HG02852 (cell line): Measurements from ENCODE around the gene LAPTM5.

Source experiments
- ATAC-seq: cut with Tn5 transposase; IDR thresholded peaks from one replicate; pipeline ENCODE4 v1.9.1; 2021; ENCODE audit warnings: mild to moderate bottlenecking, moderate library complexity; ENCODE audit not compliant: unreplicated experiment

The LAPTM5 gene

DNA sequence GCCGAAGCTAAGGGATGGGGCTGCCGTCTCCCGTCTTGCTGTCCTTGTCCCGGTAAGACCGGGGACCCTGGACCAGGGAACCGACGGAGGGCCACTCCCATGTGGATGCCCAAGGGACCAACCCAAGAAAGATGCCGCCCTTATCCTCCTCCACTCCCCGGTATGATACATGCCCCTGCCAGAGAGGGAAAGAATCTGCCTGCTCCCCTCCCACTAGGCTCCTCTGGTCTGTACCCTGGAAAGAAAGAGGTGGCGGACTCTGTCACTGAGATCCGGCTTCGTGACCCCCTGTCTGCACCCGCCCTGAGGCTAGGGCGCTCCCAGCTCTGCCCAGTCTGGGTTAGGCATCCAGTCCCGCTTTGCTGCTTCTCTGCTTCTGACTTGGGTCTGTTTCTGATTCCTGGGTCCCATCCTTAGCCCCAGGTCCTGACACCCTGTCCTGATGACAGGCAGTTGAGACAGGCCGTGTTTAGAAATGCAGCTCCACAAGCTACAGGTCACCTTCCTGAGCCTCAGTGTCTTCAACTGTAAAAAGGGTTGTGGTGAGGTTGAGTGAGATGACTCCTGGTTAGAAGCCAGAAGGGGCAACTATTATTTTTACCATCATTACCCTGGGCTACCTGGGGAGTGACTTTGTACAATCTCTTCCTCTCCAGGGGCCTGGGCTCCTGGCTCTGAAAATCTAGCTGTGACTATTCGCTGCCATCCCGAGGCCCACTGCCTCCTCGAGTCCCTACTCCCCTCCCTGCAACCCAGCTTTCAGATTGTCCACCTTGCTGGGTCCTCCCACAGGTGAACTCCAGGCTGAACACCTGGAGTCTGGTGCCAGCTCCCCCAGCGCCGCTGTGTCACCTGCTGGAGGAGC is 37.9 kb downstream of the LAPTM5 start:
- ATAC-seq = no peak

- peak; percentile 57 for ATAC-seq
Measured at GRCh38 chr1:30718636-30719405, 38.8 kb downstream of the LAPTM5 start.

DNA sequence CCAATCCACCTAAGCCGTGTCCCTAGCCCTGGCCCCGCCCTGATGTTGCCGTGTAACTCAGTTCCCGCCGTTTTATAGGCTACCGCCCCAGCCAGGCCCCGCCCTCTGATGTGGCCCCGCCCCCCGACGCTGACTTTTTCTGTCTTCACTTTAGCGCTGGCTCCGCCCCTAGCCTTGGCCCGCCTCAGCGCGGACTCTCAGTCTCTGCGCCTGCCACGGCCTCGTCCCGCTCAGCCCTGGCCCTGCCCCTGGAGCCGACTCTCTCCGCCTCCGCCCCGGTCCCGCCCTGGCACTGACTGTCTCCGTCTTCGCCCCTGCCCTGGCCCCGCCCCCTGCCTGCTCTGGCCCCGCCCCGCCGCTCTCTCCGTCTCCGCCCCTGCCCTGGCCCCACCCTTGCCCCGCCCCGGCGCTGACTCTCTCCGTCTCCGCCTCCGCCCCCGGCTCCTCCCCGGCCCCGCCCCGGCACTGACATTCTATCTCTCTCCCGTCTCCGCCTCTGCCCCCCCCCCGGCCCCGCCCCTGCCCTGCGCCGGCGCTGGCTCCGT is 39.4 kb downstream of the LAPTM5 start:
- ATAC-seq = peak; percentile 84

- ATAC-seq = no peak
Measured at GRCh38 chr1:30716646-30717045, 40.9 kb downstream of the LAPTM5 start.

DNA sequence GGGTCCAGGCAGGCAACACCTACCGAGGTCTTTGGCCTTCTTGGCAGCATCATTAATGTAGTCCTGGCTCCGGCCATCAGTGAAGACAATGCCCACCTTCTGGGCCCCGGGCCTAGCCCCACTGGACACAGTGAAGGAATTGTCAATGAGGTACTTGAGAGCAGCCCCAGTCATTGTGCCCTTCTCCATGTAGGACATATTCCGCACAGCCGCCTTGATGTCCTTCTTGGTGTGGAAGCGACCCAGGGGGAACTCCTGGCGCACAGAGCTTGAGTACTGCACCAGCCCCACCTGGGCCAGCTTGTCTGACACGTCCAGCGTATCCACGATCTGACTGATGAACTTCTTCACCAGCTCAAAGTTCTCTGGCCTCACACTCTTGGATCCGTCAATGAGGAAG is 41.7 kb downstream of the LAPTM5 start:
- no peak for ATAC-seq

- no peak for ATAC-seq
Measured at GRCh38 chr1:30715216-30715615, 42.4 kb downstream of the LAPTM5 start.

GRCh38 chr1:30714536-30715090 is 43.0 kb downstream of the LAPTM5 start:
- no peak for ATAC-seq

GRCh38 chr1:30714025-30714424 is 43.5 kb downstream of the LAPTM5 start:
- no peak for ATAC-seq

DNA sequence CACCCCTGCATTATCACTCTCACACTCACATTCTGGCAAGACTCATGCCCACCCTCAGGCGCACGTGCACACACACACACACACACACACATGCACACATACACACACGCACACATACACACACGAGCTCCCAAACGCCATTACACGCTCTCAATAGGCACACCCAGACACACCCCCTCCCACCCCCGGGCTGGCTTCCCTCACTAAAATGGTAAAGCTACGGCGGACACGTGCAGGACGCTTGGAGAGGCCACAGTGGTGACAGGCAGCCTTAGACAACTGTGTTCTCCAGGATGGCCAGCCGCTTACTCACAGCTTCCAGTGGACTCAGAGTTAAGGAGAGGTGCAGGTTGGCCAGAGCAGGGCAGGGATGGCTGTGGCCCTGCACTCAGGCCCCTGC is 44.3 kb downstream of the LAPTM5 start:
- no peak for ATAC-seq

- no peak for ATAC-seq
Measured at GRCh38 chr1:30712583-30712982, 45.0 kb downstream of the LAPTM5 start.

DNA sequence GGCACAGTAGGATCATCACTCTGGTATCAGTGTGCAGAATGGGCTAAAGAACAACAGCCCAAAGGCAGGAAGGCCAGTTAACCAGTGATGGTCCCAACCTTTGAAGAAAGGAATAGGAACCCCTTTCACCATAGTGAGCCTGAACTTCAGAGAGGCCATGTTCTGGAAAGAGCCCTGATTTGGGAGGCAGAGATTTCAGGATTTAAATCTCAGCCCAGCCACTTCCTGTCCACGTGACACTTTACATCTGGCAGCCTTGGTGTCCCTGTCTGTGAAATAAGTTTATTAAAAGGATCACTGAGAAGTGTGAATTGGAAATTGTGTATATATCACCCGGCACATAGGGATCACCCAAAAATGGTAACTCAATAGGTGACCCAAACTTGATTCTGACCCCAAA is 47.2 kb downstream of the LAPTM5 start:
- ATAC-seq = no peak

- ATAC-seq = no peak
Measured at GRCh38 chr1:30708361-30708728, 49.2 kb downstream of the LAPTM5 start.

DNA sequence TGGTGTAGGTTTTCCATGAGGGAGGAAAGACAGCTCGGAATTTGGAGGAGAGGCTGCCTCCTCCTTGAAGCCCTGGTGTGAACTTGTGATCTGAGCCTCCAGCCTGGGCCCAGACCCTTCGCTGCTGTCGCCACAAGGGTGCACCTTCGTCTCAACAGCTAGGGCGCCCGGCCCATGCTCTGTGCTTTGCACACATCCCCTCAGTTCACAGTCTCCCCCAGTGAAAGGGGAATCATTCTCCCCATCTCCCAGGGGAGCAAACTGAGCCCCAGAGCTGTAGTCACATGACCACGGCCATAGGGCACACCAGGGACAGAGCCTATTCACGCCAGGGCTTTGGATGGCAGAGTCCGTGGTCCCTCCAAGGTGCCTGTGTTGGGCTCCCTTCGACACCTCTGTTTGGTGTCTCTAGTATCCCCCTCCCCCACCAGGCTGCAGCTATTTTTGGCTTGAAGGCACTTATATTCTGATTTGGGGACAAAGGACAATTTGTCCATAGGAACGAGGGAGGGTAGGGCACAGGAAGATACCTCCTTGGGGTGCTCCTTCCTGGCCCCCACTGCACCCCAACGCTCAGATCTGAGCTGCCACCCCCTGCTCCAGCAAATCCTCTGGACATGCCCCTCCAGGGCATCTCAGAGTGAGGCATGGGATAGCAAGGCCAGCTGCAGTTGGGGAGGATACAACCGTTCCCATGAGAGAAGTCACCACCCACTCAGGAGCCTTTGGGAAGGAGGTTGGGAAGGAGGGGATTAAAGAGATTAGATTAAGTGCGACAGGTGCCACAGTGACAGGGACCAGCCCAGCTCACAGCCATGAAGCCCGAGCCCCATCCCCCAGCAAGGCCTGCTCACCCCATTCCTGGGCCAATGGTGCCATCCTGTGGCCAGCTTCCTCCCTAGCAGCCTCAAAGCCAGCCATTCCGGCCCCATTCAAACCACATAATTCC is 49.9 kb downstream of the LAPTM5 start:
- ATAC-seq = no peak

DNA sequence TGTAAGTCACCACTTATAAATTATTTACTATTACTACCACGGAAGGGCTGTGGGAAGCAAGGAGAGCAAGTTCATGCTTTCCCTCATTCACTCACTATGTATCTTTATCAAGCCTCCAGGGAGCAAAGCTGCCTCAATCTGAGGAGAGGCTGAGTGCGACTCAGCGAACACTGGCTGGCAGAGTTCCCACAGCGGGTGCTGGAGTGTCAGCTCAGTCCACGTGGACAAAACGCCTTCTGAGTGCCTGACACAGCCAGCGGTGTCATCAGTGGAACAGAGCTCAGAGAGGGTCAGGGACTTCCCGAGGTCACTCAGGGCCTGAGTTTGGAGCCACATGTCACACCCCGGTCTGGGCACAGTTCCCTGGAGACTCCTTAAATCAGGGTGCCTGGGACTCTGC is 51.0 kb downstream of the LAPTM5 start:
- ATAC-seq = no peak

- no peak for ATAC-seq
Measured at GRCh38 chr1:30705698-30706097, 51.9 kb downstream of the LAPTM5 start.

DNA sequence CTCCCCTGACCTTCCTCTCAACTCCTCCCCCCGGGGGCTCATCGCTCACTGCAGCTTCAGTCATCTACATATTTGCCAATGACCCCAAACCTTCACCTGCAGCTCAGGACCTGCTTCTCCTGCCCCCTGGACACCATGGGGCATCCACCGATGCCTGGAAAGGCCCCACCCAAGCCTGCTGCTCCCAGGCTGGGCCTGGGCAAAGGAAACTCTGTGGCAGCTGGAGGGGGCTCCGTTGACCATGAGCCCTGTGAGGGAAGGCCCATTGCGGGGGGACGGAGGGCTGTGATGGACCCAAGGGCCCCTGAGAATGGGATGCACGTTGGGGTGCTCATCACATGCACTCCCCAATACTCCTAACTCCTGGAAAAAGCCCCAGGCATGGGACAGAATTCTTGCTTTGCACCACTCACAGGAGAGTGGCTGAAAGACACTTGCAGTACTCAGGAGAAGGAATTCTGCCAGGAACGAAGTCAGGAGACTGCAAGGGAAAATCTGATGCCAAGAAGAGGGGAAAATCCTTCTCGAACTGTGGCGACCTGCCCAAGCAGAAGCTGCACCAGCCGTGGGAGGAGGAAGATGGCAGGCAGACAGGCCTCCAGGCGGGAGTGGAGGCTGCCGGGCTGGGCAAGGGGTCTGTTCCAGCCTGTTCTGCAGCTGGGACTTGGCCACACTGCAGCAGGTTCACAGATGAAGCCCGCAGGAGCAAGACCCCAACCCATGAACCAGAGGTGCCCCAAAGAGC is 52.6 kb downstream of the LAPTM5 start:
- no peak for ATAC-seq

GRCh38 chr1:30704271-30704670 is 53.3 kb downstream of the LAPTM5 start:
- no peak for ATAC-seq

DNA sequence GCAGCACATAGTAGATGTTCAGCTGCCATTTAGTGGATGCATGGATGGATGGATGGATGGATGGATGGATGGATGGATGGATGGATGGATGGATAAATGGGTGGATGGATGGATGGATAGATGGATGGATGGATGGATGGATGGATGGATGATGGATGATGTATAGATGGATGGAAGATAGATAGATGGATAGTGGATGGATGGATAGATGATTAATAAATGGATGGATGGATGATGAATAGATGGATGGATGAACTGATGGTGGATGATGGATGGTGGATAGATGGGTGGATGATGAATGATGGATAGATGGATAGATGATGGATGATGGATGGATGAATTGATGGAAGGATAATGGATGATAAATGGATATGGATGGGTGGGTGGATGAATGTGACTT is 54.8 kb downstream of the LAPTM5 start:
- ATAC-seq = no peak

DNA sequence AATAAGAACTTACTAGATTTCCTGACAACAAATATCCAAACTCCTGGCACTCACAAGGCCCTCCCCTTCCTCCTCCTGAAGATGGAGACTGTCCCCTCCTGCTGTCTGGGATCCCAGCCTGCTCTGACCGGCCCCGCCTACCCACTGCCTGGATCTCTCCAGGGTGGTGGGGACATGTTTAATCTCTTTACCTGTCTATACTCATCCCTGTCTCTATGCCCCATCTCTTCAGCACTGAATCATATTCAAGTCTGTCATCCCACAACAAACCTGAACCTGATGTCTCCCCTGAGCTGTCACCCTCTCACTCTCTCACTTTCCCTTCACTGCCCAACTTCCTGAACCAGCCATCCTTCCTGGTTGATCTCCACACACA is 56.3 kb downstream of the LAPTM5 start:
- ATAC-seq = no peak
